ENCODE results near the gene SEMA3E. TPM values are rescaled to one million over a fixed set of nuclear protein-coding genes. Genes with fewer than 3 reads are reported as not detected.

Gene SEMA3E
- total RNA-seq, 1 experiment from 2014 or later: 2.5 TPM

GRCh38 chr7:83614112-83614511 lies 34.8 kb downstream of the SEMA3E start:
- TF ChIP-seq MXD4 (CRISPR knock-in tag; IDR thresholded peaks at IDR 0.05; ENCODE audit: borderline replicate concordance) (no peak), ARID4B (CRISPR knock-in tag; IDR thresholded peaks at IDR 0.05; ENCODE audit: borderline replicate concordance) (no peak), AR (CRISPR knock-in tag; IDR thresholded peaks at IDR 0.05) (no peak), FOXK1 (CRISPR knock-in tag; IDR thresholded peaks at IDR 0.05) (no peak), OVOL2 (CRISPR knock-in tag; IDR thresholded peaks at IDR 0.05; ENCODE audit: borderline replicate concordance) (no peak), NR2C2 (CRISPR knock-in tag; IDR thresholded peaks at IDR 0.05) (no peak), ATF2 (CRISPR knock-in tag; IDR thresholded peaks at IDR 0.05; ENCODE audit: borderline replicate concordance, low read depth) (no peak), SOX15 (CRISPR knock-in tag; IDR thresholded peaks at IDR 0.05) (no peak)

GRCh38 chr7:83613232-83613631 lies 35.7 kb downstream of the SEMA3E start:
- Mint-ChIP-seq H3K36me3 (no peaks in the 10 kb centered on the region), H3K27me3 (ENCODE audit: low read depth) (no peaks in the 10 kb centered on the region), H3K9me3 (no peaks in the 10 kb centered on the region), H3K4me3 (no peak overlapping the region), H3K27ac (no peak overlapping the region), H3K4me1 (peaks cover 39% of the 10 kb centered on the region)
- TF ChIP-seq ATF1 (CRISPR knock-in tag; IDR thresholded peaks at IDR 0.05) (no peak), E2F5 (CRISPR knock-in tag; IDR thresholded peaks at IDR 0.05) (no peak), KAT7 (CRISPR knock-in tag; IDR thresholded peaks at IDR 0.05; ENCODE audit: borderline replicate concordance) (no peak), NFATC4 (CRISPR knock-in tag; IDR thresholded peaks at IDR 0.05) (no peak), IRF2 (CRISPR knock-in tag; IDR thresholded peaks at IDR 0.05; ENCODE audit: borderline replicate concordance, low read depth) (no peak), ZMAT4 (CRISPR knock-in tag; IDR thresholded peaks at IDR 0.05) (no peak), ZNF232 (CRISPR knock-in tag; IDR thresholded peaks at IDR 0.05) (no peak), ELF4 (CRISPR knock-in tag; IDR thresholded peaks at IDR 0.05; ENCODE audit: low read depth) (no peak), OVOL2 (CRISPR knock-in tag; IDR thresholded peaks at IDR 0.05; ENCODE audit: borderline replicate concordance) (no peak), EMX1 (CRISPR knock-in tag; IDR thresholded peaks at IDR 0.05) (no peak), FOXJ3 (CRISPR knock-in tag; IDR thresholded peaks at IDR 0.05; ENCODE audit: borderline replicate concordance) (no peak), ZNF281 (CRISPR knock-in tag; IDR thresholded peaks at IDR 0.05) (no peak), ESRRA (CRISPR knock-in tag; IDR thresholded peaks at IDR 0.05; ENCODE audit: borderline replicate concordance) (no peak), CDX4 (CRISPR knock-in tag; IDR thresholded peaks at IDR 0.05; ENCODE audit: borderline replicate concordance) (no peak), JUN (CRISPR knock-in tag; IDR thresholded peaks at IDR 0.05) (no peak)
- ATAC-seq: no peak
- no peak for DNase-seq (ENCODE audit: low spot score)
- CTCF ChIA-PET: no interaction called here
- POLR2A ChIA-PET: no interaction called here

More at GRCh38 chr7:83614112-83614511, 34.8 kb downstream of the SEMA3E start:
- Mint-ChIP-seq H3K4me3 (no peak overlapping the region), H3K4me1 (peaks cover 39% of the 10 kb centered on the region), H3K9me3 (no peaks in the 10 kb centered on the region), H3K27ac (no peak overlapping the region), H3K36me3 (no peaks in the 10 kb centered on the region), H3K27me3 (ENCODE audit: low read depth) (no peaks in the 10 kb centered on the region)
- ChIA-PET POLR2A (no interaction called here), CTCF (no interaction called here)
- ATAC-seq (no peak), DNase-seq (ENCODE audit: low spot score) (no peak)
